Activated T-helper 9 cell treated with anti-CD3 and anti-CD28 coated beads, Interleukin-2, amount 50 U/mL, for 16 hours (primary cell): ENCODE results near the gene HRH2.

ENCODE experiments used
- DNase-seq: peaks from one replicate; pipeline ENCODE4 v3.0.0-alpha.2; 2020; ENCODE audit warnings: low read depth

The HRH2 gene

GRCh38 chr5:175675873-175676272 lies 18.0 kb downstream of the HRH2 start:
- no peak for DNase-seq

GRCh38 chr5:175677571-175677970 lies 19.7 kb downstream of the HRH2 start:
- DNase-seq, result no peak

DNA sequence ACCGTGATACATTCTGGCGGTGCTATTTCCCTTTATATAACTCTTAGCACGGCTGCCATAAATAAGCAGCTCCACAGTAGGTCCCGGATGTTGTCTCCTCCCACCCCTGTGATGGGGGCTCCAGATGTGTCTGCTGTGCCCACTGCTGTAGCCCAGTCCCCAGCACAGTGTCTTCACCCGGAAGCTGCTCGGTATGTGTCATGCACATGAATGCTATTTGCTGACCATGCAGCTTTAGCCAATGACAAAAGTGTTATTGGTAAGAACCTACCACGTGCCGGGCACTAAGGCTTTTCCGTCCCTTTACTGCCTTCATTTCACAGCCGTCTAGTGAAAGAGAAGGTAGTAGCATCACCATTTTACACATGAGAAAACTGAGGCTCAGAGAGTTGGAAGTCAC lies 20.2 kb downstream of the HRH2 start:
- DNase-seq, result no peak

DNA sequence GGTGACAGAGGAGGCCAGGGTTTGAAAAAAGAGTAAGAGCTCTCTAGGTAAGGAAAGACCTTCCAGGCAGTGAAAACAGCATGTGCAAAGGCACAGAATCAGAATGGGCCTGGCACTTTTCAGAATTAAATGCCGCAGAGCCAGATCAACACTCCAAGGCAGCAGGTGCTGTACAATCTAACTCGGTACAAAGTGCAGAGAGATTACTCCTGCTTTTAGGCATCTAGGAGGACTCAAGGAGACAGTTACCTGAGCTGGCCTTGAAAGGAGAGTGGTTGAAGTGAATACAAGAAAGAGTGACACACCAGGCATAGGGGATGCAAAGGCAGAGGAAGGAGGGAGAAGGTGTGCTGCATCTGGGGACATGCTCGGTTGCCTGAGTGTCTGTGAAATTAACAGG lies 21.5 kb downstream of the HRH2 start:
- DNase-seq, result no peak

DNA sequence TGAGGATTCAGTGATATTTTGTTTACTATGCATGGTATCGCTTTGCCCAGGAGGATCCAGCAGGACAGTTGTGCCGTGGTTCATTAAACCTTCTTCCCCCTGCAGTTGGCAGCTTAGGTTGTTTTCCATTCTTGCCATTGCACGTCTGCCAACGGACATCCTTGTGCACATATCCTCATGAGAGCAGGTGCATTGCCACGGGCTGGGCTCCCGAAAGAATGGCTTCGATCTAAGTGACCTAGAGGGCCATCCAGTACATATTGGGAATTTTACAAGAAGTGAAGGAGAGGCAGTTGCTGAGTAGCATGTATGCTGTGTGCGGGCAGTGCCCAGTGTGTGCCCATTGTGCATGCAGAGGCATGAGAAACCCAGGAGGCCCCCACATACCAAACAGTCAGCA lies 22.1 kb downstream of the HRH2 start:
- DNase-seq, result no peak

GRCh38 chr5:175680463-175680862 lies 22.6 kb downstream of the HRH2 start:
- DNase-seq, result no peak

- DNase-seq, result no peak
Measured at GRCh38 chr5:175681045-175681967, 23.4 kb downstream of the HRH2 start.

DNA sequence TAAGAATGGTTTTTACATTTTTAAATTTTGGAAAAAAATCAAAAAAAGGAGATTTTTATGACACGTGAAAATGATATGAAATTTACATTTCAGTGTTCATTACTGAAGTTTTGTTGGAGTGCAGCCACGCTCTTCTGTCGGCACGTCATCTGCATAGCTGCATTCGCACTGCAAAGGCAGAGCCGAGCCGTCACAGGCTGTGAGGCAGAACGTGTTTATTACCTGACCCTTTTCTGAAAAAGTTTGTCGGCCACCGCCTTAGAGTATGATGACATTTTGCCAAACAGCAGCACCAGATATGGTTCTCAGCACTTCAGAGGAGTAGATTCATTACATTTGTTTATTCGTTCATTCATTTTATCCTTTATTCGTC lies 24.1 kb downstream of the HRH2 start:
- DNase-seq, result no peak

- DNase-seq, result no peak
Measured at GRCh38 chr5:175682664-175683063, 24.8 kb downstream of the HRH2 start.

GRCh38 chr5:175683231-175683630 lies 25.4 kb downstream of the HRH2 start:
- no peak for DNase-seq

DNA sequence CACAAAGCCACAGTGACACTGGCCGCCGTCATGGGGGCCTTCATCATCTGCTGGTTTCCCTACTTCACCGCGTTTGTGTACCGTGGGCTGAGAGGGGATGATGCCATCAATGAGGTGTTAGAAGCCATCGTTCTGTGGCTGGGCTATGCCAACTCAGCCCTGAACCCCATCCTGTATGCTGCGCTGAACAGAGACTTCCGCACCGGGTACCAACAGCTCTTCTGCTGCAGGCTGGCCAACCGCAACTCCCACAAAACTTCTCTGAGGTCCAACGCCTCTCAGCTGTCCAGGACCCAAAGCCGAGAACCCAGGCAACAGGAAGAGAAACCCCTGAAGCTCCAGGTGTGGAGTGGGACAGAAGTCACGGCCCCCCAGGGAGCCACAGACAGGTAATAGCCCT lies 26.1 kb downstream of the HRH2 start:
- no peak for DNase-seq

GRCh38 chr5:175684931-175685330 lies 27.1 kb downstream of the HRH2 start:
- no peak for DNase-seq

- DNase-seq, result no peak
Measured at GRCh38 chr5:175685701-175686350, 28.0 kb downstream of the HRH2 start.

- DNase-seq, result no peak
Measured at GRCh38 chr5:175686396-175686795, 28.5 kb downstream of the HRH2 start.

DNA sequence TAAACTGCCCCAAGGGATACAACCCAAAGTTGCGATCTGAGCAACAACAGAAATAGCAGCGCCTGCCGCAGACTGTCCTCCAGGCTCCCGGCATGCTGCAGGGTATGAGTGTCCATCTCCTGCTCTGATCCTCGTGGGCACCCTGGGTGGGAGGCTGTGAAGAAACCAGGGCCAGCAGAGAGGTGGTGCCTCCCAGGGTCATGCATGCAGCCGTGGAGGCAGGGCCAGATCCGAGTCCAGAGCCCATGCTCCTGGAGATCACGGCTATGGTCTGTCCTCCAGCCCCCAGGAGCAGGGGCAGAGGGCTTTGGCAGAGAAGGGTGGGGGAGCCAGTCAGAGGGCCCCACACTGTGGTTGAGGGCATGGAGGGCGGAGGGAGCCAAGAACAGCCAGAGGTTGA lies 29.0 kb downstream of the HRH2 start:
- DNase-seq, result no peak

DNA sequence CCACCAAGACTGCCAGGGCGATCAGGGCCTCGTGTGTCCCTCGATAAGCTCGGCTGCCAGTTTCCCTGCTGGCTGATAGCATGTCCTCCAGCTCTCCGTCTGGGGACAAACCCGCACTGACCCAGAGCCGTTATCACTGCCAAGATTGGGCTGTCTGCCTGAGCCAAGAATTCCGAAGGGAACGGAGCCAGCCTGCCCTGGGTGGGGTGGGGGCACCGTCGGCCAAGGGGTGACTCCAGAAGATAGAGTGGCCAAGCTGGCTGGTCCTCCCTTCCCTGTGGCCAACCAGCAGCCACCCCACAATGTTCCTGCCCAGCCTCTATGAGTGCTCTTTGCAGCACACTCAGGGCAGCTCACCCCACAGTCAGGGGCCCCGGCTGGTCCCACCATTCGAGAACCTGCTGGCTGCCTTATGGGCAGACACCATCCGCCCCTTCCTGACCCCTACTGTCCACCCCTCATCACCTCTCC lies 29.4 kb downstream of the HRH2 start:
- DNase-seq, result no peak

DNA sequence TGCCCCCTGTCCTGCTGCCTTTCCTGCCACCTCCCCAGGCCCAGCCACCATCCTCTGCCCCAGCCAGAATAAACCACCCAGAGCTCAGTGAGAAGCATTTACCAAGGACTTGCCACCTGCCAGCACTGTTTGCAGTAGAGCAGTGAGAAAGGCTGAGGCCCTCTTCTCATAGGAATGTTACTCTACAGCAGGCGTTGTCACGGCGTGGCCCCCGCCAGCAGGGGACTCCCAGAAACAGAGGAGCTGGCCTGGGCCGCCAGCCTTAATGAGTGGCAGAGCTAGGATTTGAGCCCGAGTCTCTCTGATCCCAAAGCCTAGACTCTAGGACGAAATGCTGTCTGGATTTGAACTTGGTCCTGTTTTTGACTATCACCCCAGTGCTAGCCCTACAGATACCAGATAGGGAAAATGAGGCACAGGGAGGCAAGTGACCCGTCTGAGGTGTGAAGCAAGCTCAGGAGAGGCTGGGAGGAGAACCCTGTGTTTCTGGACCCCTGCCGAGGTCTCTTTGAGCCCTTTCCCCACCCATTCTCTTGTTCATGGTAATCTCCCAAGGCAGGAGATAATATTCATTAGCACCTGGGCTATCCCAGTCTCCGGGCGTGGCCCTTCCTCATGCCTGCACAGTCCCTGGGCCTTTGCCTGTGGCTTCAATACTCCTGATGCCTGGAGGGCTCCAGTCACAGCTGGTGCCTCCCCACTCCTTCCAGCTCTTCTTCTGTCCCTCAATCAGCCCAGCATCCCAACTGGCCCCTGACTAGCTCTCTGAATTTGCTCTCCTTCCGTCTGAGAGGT lies 30.7 kb downstream of the HRH2 start:
- DNase-seq, result no peak

DNA sequence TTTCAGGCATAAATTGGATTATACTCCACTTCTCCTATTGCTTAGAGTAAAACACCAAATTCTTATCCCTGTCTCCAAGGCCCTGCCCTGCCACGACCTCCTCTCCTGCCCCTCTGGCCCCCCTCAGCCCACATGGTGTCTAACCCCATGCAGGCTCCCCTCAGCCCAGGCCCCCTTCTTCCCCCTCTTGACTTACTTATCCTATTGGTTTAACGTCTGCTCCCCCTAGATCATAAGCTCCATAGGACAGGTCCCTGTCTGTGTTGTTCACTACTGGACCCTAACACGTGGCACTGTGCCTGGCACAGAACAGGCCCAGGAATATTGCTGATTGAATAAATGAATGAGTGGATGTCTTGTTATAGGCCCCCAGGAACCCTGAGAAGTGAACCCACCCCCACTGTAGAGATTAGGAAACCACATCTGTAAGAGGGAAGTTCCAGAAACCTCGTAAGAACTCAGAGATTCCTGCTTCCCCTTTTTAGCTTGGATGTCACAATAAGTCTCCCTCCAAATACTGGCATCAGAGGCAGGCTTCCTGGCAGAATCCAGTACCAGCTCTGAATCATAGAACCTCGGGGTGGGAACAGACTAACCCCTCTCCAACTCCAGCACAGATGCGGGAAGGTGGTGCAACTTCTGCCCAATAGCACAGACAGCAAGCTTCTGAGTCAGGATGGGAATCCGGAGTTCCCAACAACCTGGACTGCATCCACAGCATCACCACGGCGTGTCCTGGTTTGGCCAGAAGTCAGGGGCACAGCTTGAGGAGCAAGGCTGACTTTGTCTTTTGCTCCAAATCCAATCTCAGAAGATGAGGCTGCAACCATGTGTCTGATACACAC lies 31.5 kb downstream of the HRH2 start:
- DNase-seq, result no peak

GRCh38 chr5:175690025-175690424 lies 32.2 kb downstream of the HRH2 start:
- no peak for DNase-seq

DNA sequence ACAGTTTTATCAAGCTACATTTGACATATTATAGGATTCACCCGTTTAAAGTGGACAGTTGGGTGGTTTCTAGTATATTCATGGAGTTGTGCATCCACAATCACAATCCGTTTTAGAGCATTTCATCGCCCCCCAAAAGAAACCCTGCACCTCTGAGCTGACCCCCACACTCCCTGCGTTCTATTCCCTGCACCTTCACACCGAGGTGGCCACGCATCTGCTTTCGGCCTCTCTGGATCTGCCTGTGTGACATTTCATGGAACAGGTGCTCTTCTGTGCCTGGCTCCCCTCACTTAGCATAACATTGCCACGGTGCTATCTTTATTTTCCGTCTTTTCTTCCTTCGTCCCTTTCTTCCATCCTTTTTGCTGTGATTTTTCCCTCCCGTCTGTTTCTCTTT lies 32.7 kb downstream of the HRH2 start:
- no peak for DNase-seq

- DNase-seq, result no peak
Measured at GRCh38 chr5:175691761-175692160, 33.9 kb downstream of the HRH2 start.
